Measurements from ENCODE around the gene PGLYRP1.

The PGLYRP1 gene

GRCh38 chr19:45999653-46000121, 23.2 kb downstream of the PGLYRP1 start:
- no peak for DNase-seq

- no peak for DNase-seq
Measured at GRCh38 chr19:45998834-45999233, 24.0 kb downstream of the PGLYRP1 start.

- no peak for DNase-seq
Measured at GRCh38 chr19:45996933-45997332, 25.9 kb downstream of the PGLYRP1 start.

GRCh38 chr19:45995715-45996385, 27.0 kb downstream of the PGLYRP1 start:
- no peak for DNase-seq

- DNase-seq = peak; percentile 100
Measured at GRCh38 chr19:45994998-45995714, 27.7 kb downstream of the PGLYRP1 start, which contains the start of gene CCDC61. CCDC61 (plus strand) TSS chr19:45995467; CDS start chr19:46003019, 7,552 bp downstream.

GRCh38 chr19:45994456-45994997, 28.3 kb downstream of the PGLYRP1 start:
- no peak for DNase-seq

- DNase-seq = no peak
Measured at GRCh38 chr19:45990113-45990728, 32.6 kb downstream of the PGLYRP1 start.

GRCh38 chr19:45985321-45985720, 37.5 kb downstream of the PGLYRP1 start:
- DNase-seq = no peak

GRCh38 chr19:45981350-45981749, 41.5 kb downstream of the PGLYRP1 start:
- no peak for DNase-seq

- no peak for DNase-seq
Measured at GRCh38 chr19:45978156-45978555, 44.7 kb downstream of the PGLYRP1 start.

- DNase-seq = no peak
Measured at GRCh38 chr19:45976178-45976577, 46.7 kb downstream of the PGLYRP1 start.

- no peak for DNase-seq
Measured at GRCh38 chr19:45975306-45976070, 47.4 kb downstream of the PGLYRP1 start.

GRCh38 chr19:45973553-45974338, 49.1 kb downstream of the PGLYRP1 start, which contains the start of gene NOVA2:
NOVA2 (minus strand) TSS chr19:45973865; CDS start chr19:45973351, 514 bp downstream.
- DNase-seq = peak; percentile 66

GRCh38 chr19:45972947-45973540, 49.8 kb downstream of the PGLYRP1 start:
- DNase-seq = no peak

- no peak for DNase-seq
Measured at GRCh38 chr19:45972081-45972946, 50.5 kb downstream of the PGLYRP1 start.

GRCh38 chr19:45971260-45971902, 51.5 kb downstream of the PGLYRP1 start:
- no peak for DNase-seq

- DNase-seq = no peak
Measured at GRCh38 chr19:45969676-45970075, 53.2 kb downstream of the PGLYRP1 start.

All from activated CD4-positive, alpha-beta T cell treated with anti-CD3 and anti-CD28 coated beads, Interleukin-10, Interleukin-2, amounts not matched to agents 100 ng/mL and 50 ng/mL, durations not matched to agents 16 hours and 8 hours (primary cell).